Adipocyte (in vitro differentiated cells): ENCODE data around the gene NHLH1.
"Not testable (repeated sequence)": the region's sequence is repeated elsewhere in the genome, so short reads cannot be mapped to it uniquely, and the experiment has no call there.

Experiments
- DNase-seq: peaks from one replicate; pipeline ENCODE4 v3.0.0-alpha.2; 2015; ENCODE audit warnings: low read depth
- H3K27me3 ChIP-seq: replicated peaks from 2 replicates; pipeline ENCODE4 v1.7.0; 2013; ENCODE audit warnings: mild to moderate bottlenecking, low read length, moderate library complexity; ENCODE audit not compliant: control insufficient read depth, insufficient read depth
- H3K36me3 ChIP-seq: 2 replicates; pipeline ENCODE4 v1.7.0; 2013; ENCODE audit warnings: low read length, mild to moderate bottlenecking, moderate library complexity; ENCODE audit not compliant: control insufficient read depth, insufficient read depth, severe bottlenecking
- H3K4me1 ChIP-seq: 2 replicates; pipeline ENCODE4 v1.7.0; 2013; ENCODE audit warnings: mild to moderate bottlenecking, low read length, moderate library complexity; ENCODE audit not compliant: control insufficient read depth, insufficient read depth
- H3K4me3 ChIP-seq: 2 replicates; pipeline ENCODE4 v1.7.0; 2013; ENCODE audit warnings: mild to moderate bottlenecking, low read length, moderate library complexity
- H3K9ac ChIP-seq: 2 replicates; pipeline ENCODE4 v1.7.0; 2013; ENCODE audit warnings: mild to moderate bottlenecking, low read length, moderate library complexity
- H3K9me3 ChIP-seq: 2 replicates; pipeline ENCODE4 v1.7.0; 2013; ENCODE audit warnings: mild to moderate bottlenecking, low read length, moderate library complexity; ENCODE audit not compliant: control insufficient read depth

Gene NHLH1

DNA sequence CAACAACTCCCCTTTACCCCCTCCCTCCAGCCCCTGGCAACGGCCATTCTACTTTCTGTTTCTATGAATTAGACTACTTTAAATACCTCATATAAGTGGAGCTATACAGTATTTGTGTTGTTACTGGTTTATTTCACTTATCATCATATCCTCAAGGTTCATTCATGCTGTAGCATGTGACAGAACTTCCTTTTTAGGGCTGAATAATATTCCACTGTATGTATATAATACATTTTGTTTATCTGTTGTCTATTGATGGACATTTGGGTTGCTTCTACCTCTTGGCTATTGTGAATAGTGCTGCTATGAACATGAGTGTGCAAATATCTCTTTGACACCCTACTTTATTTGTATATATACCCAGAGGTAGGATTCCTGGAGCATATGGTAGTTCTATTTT lies 2.2 kb downstream of the NHLH1 start:
- Histone ChIP-seq H3K9ac (no peak overlapping the region), H3K4me3 (no peak overlapping the region), H3K9me3 (no peaks in the 10 kb centered on the region), H3K4me1 (peaks cover 2% of the 10 kb centered on the region), H3K27me3 (peaks cover 14% of the 10 kb centered on the region), H3K36me3 (no peaks in the 10 kb centered on the region)
- no peak for DNase-seq

DNA sequence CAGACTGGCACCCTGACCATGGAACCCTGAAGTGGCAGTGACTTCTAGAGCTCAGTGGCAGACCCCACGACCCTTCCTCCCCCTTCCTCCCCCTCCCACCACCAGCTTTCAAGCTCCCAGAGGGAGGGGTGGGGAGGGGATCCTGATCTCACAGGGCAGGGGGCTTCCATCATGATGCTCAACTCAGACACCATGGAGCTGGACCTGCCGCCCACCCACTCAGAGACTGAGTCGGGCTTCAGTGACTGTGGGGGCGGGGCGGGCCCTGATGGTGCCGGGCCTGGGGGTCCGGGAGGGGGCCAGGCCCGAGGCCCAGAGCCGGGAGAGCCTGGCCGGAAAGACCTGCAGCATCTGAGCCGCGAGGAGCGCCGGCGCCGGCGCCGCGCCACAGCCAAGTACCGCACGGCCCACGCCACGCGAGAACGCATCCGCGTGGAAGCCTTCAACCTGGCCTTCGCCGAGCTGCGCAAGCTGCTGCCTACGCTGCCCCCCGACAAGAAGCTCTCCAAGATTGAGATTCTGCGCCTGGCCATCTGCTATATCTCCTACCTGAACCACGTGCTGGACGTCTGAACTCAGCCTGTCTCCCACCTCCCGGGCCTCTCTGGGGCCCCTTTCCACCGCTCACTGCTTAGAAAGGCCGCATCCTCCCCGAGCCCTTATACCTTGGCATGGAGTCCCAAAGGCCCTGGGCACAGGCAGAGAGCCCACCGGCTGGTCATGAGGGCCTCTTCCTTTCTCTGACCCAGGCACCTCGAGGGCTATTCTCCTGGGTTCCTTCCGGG lies 3.9 kb downstream of the NHLH1 start:
- DNase-seq: no peak

DNA sequence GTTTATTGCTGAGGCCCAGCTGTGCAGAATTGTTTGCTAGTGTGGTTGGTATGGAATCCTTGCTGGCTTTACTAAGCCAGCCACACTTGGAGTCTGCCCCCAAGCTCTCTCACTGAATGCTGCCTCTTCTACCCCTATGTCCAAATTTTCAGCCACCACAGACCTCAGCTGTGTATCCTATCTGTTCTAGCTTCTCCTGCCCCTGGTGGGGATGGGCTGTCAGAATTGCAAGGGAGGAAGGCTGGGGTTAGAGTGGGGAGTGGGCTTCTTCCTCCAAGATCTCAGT lies 4.4 kb downstream of the NHLH1 start:
- H3K4me1 ChIP-seq: peaks cover 7% of the 10 kb centered on the region
- H3K27me3 ChIP-seq: peaks cover 14% of the 10 kb centered on the region
- no peak overlapping the region for H3K4me3 ChIP-seq
- no peaks in the 10 kb centered on the region for H3K9me3 ChIP-seq
- no peaks in the 10 kb centered on the region for H3K36me3 ChIP-seq
- H3K9ac ChIP-seq: no peak overlapping the region
- DNase-seq: no peak

More for the DNA sequence above, 3.9 kb downstream of the NHLH1 start:
- H3K4me1 ChIP-seq: peaks cover 2% of the 10 kb centered on the region
- no peak overlapping the region for H3K9ac ChIP-seq
- H3K27me3 ChIP-seq: peaks cover 14% of the 10 kb centered on the region
- no peaks in the 10 kb centered on the region for H3K36me3 ChIP-seq
- H3K4me3 ChIP-seq: no peak overlapping the region
- no peaks in the 10 kb centered on the region for H3K9me3 ChIP-seq

DNA sequence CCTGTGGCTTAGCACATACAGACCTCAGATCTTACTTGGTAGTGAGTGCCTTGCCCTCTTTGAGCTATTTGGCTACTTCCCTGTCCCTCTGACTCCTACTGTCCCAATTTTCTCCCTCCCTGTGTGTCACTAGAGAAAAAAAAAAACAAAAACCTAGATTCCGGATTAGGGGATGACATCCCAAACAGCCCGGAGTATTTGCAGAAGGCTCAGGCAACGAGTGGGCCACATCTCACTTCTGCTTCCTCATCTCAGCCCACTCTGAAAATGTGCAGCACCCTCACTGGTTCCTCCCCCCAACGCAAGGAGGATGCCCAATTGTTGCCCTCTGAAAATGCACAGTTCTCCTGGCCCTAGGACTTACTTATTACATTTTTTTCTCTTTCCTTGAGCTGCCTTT lies 4.9 kb downstream of the NHLH1 start:
- peaks cover 14% of the 10 kb centered on the region for H3K27me3 ChIP-seq
- H3K9ac ChIP-seq: no peak overlapping the region
- peaks cover 9% of the 10 kb centered on the region for H3K4me1 ChIP-seq
- no peak for DNase-seq
- H3K4me3 ChIP-seq: no peak overlapping the region
- no peaks in the 10 kb centered on the region for H3K9me3 ChIP-seq
- no peaks in the 10 kb centered on the region for H3K36me3 ChIP-seq

DNA sequence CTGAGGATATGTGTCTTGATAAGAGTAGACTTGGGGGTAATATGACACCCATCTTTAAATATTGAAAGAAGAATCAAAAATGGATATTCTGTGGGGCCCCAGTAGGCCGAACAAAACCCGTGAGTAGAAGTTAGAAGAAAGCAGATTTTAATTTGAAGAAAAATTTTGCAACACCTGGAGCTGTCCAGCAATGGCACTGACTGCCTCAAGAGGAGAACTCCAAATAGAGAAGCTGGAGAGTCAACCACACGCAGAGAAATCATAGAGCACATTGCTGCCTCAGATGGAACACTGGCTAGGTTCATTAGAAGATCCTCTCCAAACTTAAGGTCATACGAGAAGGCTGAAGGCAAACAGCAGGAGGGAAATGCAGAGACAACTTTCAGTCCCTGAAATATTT lies 6.8 kb downstream of the NHLH1 start:
- peak; percentile 14 for DNase-seq
- peaks cover under 1% of the 10 kb centered on the region for H3K27me3 ChIP-seq
- no peaks in the 10 kb centered on the region for H3K36me3 ChIP-seq
- no peak overlapping the region for H3K4me3 ChIP-seq
- peaks cover 9% of the 10 kb centered on the region for H3K4me1 ChIP-seq
- H3K9ac ChIP-seq: no peak overlapping the region
- H3K9me3 ChIP-seq: no peaks in the 10 kb centered on the region

DNA sequence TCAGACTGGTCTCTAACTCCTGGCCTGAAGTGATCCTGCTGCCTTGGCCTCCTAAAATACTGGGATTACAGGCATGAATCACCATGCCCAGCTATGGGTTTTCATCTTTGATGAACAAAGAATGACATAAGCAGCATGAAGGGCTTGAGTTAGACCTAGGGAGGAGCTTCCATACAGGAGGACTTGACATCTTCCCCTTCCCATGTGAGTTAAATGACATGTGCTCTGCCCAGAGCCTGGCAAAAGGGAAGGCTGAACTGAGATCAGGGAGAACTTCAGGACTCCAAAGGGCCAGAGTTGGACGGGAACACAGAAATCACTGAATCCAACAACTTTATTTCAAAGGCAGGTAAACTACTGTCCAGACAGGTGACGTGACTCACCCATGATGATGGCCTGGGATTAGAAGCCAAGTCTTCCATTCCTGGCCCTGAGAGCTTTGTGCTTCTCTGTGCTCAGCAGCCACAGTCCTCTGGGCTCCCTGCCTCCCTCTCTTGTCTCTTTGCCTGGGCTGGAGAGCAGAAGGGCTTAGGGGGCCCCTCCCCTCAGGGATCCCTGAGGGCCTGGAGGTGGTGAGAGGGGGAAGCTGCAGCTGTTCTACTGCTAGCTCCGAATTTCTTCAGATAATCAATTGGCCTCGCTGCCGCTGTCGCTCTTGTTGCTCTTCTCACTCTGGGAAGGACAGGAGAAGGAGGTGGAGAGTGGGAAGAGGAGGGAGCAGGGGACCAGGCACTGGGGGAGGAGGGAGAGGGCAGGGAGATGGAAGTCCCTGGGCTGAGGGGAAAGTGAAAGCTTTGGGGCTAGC lies 7.6 kb downstream of the NHLH1 start:
- DNase-seq: no peak
- H3K27me3 ChIP-seq: peaks cover 8% of the 10 kb centered on the region
- H3K4me1 ChIP-seq: peaks cover 9% of the 10 kb centered on the region
- no peaks in the 10 kb centered on the region for H3K9me3 ChIP-seq
- no peak overlapping the region for H3K4me3 ChIP-seq
- no peaks in the 10 kb centered on the region for H3K36me3 ChIP-seq
- H3K9ac ChIP-seq: no peak overlapping the region

DNA sequence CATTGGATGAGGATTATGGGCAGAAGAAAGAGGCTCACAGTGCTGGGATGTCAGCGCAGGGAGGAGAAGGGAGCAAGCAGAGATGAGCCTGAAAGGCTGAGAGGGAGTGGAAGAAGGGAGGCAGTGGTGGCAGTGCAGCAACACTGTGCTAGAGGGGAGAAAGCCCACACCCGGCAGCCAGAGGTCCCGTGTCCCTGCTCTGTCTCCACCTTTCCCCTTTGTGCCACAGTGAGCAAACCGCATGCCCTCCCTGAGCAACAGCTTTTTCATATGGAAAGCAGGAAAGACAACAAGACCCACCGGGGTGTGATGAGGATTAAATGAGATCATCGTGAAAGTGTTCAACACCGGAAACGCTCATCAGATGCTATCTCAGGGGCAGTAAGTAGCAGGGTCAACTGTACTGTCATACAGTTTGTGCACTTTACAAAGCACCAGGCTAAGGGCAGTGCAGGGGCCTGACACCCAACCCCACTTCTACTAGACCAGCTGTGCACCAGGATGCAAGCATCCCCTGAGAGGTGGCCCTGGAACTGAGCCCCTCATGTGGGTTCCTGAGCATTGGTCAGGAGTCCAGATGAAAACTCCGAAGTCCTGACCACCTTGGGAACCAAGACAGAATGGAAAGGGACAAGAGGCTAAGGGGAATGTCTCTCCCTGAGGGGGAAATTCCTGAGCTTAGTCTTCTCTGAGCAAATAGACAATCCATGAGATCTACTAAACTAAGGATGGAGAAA lies 9.1 kb downstream of the NHLH1 start:
- no peaks in the 10 kb centered on the region for H3K36me3 ChIP-seq
- peaks cover 18% of the 10 kb centered on the region for H3K27me3 ChIP-seq
- DNase-seq: no peak

DNA sequence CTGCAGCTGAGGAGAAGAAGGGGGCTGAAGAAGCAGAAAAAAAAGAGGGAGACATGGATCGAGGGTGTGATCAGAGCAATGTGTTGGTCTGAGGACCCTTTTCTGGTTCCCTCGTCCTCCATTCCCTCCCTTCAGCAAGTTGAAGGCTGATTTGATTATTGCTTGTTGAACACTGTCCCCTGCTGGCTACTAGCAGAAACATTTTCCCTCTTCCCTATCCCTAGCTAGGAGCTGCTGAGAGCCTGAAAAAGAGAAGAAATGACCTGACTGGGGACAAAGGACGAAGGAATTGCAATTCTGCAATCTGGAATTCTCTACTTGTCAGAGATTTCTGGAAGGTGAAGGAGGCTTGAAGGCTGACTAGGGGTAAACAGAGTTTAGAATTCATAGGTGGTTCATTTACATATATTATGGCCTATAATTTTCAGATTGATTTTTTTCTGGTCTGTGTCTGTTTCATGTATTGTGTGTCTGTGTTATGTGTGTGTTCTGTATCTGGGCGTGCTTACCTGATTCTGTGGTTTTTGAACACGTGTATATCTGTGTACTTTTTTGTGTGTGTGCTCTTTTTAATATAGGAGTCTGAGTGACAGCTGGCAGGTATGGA lies 9.8 kb downstream of the NHLH1 start:
- Histone ChIP-seq H3K27me3 (peaks cover 18% of the 10 kb centered on the region), H3K9ac (no peak overlapping the region), H3K4me1 (peaks cover 9% of the 10 kb centered on the region), H3K36me3 (no peaks in the 10 kb centered on the region), H3K9me3 (no peaks in the 10 kb centered on the region), H3K4me3 (no peak overlapping the region)
- peak; percentile 77 for DNase-seq

More for the DNA sequence above, 9.1 kb downstream of the NHLH1 start:
- no peak overlapping the region for H3K9ac ChIP-seq
- H3K4me3 ChIP-seq: no peak overlapping the region
- H3K4me1 ChIP-seq: peaks cover 9% of the 10 kb centered on the region
- H3K9me3 ChIP-seq: no peaks in the 10 kb centered on the region

DNA sequence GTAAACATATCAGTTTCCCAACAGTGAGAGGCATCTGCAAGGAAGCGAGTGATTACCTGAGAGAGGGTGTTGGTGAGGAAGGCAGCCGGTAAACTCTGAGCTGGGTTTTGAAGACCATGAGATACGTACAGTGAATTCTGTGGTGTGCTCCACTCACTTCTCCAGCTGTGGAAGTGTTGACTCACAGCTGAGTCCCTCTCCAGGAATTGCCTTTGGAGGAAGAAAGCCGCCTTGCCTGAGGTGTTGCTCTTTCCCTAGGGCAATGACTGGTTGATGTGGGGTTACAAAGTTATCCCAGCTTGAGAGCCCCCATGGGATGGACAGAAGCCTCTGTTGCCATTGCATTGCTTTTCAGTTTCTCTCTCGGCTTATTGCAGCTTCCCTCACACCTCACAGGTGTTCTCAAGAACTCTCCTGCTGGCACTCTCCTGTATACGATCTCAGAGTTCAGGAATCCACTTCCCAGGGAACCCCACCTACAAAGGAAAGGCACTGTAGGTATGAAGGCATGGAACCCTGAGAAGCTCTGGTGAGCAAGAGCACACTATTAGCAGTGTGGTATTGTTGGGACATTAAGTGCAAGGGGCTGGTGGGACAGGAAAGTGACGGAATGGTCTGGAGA lies 10.8 kb downstream of the NHLH1 start:
- no peaks in the 10 kb centered on the region for H3K36me3 ChIP-seq
- no peak overlapping the region for H3K9ac ChIP-seq

DNA sequence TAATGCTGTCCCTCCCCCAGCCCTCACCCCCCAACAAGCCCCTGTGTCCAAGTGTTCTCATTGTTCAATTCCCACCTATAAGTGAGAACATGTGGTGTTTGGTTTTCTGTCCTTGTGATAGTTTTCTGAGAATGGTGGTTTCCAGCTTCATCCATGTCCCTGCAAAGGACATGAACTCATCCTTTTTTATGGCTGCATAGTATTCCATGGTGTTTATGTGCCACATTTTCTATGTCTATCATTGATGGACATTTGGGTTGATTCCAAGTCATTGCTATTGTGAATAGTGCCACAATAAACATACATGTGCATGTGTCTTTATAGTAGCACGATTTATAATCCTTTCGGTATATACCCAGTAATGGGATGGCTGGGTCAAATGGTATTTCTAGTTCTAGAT lies 17.9 kb downstream of the NHLH1 start:
- H3K4me1 ChIP-seq, H3K27me3 ChIP-seq, DNase-seq, H3K9ac ChIP-seq, H3K36me3 ChIP-seq, H3K4me3 ChIP-seq: not testable (repeated sequence)
- peaks cover 10% of the 10 kb centered on the region for H3K9me3 ChIP-seq

More for the DNA sequence above, 10.8 kb downstream of the NHLH1 start:
- Histone ChIP-seq H3K4me1 (peaks cover 9% of the 10 kb centered on the region), H3K27me3 (peaks cover 18% of the 10 kb centered on the region), H3K9me3 (no peaks in the 10 kb centered on the region), H3K4me3 (no peak overlapping the region)
- DNase-seq: peak; percentile 17
